IPS-18c (cell line): ENCODE data around the gene TXNDC5.

ENCODE experiments used
- H3K4me3 ChIP-seq: 2 replicates; pipeline ENCODE4 v1.7.0; 2013; ENCODE audit warnings: low read depth, mild to moderate bottlenecking, low read length, moderate library complexity; ENCODE audit not compliant: insufficient read depth
- H3K9me3 ChIP-seq: one replicate; pipeline ENCODE4 v1.6.1; 2013; ENCODE audit warnings: mild to moderate bottlenecking, low read length, moderate library complexity; ENCODE audit not compliant: control insufficient read depth, insufficient read depth

TXNDC5 gene

DNA sequence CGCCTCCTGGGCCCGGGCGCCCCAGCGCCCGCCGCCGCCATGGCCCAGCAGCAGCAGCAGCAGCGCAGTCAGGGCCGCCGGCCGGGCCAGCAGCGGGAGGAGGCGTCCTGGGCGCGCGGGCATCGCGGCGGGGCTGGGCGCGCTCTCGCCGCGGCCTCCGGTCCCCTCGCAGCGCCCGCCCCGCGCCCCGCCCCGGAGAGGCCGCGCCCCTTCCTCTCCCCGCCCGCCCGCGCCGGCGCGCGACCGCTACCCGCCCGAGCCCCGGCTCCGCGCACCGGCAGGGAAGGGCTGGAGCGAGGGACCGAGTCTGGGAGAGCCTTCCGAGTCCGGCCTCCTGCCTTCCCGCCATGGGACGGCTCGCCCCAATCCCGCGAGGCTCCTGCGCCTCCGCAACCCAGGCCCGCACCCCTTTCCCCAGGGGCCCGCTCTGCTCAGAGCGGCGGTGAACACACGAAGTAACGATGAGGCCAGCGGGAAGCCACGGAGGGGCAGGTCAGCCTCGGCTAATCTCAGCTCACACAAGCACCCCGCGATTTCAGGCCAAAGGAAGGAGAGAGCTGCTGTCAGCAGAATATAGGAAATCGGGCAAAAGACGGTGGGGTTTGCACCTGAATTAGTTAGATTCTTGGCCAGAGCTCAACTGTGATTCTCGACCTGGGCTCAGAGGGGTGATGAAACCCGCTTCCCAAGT is at the start of gene TXNDC5:
TXNDC5 (minus strand) TSS at position 135 of the 691 bp plus-strand sequence; CDS start at position 123, 12 bp downstream.
- Histone ChIP-seq H3K4me3 (peak within 1 kb of the TSS; percentile 78), H3K9me3 (no peaks in the 10 kb centered on the region)

DNA sequence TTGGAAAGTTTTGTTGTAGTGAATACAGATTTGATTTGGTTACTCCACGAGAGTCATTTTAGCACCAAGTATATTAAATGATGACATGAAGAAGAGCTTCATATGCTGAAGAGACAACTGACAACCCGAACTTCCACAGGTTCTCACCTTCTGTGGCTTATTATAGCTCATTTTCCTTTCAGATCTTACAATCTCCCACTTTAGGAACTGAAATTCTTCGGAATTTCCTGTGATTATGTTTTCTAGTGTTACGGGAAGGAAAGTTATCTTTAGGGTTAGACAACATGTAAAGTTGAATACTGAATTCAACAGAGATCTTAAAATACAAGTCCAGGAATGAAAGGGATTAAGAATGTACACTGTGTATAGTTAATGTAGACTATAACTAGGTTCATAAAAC is 49.6 kb upstream of the TXNDC5 start:
- H3K4me3 ChIP-seq = no peak overlapping the region
- H3K9me3 ChIP-seq = no peaks in the 10 kb centered on the region

DNA sequence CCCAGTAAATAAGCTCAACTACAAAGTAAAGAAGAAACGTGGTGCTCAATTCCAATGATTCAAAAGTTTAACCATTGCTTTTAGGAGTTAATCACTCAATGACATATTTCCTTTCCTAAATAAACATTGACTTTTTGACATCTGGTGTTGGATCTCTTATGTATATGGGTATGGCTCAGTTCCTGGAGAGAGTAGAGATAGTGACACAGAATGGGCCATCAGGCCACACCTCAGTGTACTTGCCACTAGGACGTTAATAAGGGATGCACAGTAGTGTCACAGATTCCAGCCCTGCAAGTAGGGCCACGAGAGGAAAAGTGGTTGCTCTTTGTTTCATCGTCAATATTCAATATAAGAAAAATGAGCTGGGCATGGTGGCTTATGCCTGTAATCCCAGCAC is 48.9 kb upstream of the TXNDC5 start:
- Histone ChIP-seq H3K4me3 (no peak overlapping the region), H3K9me3 (no peaks in the 10 kb centered on the region)

DNA sequence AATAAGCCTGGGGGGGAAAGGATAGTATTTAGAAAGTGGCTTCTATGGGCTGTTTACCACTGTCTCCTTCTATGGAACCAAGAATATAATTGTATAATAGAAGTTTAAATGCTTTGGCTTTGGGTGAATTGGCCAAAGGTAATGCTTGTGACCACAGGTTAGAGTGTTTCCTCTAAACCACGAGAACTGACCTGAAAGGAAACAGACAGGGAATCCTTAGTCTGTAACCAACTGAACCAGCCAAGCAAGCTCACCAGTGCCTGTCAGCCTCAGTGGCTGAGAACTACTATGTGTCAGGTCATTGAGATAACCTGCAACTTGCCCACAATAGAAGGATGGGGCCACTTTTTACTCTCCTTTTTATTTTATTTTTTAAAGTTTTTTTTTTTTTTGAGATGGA is 47.9 kb upstream of the TXNDC5 start:
- Histone ChIP-seq H3K9me3 (no peaks in the 10 kb centered on the region), H3K4me3 (no peak overlapping the region)

DNA sequence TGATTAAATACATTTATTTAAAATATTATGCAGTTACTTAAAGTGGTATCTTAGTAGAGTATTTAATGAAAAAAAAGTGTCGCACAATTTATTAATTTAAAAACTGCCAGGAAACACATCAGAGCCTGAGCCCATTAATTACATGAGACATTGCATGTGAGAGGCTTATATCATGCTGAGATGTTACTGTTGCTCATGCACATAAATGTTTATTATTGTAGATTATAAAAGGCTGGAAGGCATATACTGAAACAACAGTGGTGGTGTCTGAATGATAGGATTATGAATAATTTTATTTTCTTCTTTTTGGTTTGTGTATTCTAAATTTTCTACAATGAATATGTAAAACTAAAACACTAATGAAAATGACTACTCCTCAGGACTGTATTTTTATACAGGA is 45.7 kb upstream of the TXNDC5 start:
- Histone ChIP-seq H3K4me3 (no peak overlapping the region), H3K9me3 (no peaks in the 10 kb centered on the region)

DNA sequence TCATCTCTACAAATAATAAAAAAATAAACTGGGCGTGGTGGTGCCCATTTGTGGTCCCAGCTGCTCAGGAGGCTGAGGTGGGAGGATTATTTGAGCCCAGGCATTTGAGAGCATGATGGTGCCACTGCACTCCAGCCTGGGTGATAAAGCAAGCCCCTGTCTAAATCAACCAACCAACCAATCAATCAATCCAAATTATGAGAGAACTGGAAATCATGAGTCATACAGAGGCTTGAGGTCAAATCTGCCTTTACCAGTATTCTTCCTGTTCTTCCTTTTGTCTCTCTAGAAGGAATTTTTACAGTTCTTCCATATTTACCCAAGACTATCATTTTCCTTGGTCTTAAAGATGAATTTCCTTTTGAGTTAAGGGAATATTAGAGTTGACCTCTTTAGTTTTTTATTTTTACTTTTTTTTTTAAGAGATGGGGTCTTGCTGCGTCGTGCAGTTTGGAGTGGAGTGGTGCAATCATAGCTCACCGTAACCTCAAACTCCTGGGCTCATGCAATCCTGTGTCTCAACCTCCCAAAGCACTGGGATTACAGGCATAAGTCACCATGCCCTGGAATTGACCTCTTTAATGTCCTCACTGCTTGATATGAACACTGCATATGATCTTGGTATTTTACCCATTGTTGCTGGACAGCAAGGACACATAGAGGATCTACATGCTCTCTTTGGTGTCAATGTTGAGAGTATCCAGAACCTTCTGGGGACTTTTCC is 44.1 kb upstream of the TXNDC5 start:
- H3K9me3 ChIP-seq = no peaks in the 10 kb centered on the region
- H3K4me3 ChIP-seq = no peak overlapping the region

DNA sequence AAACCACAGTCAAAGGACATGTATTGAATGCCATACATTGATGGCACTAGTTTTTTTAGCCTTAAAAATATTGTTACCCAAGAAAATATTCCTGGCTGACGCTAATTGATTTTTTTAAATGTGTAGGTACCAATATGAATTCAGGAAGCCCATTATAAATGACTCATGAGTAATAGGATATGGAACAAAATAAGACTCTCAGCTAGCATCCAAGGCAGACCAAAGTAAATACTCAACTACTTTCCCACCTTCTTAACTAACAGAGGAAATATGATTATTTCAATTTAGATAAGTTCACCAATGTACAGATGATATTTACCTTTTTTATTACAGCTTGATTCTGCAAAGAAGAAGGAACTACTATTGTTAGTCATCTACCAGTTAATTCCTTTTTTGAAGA is 43.2 kb upstream of the TXNDC5 start:
- Histone ChIP-seq H3K4me3 (no peak overlapping the region), H3K9me3 (no peaks in the 10 kb centered on the region)

DNA sequence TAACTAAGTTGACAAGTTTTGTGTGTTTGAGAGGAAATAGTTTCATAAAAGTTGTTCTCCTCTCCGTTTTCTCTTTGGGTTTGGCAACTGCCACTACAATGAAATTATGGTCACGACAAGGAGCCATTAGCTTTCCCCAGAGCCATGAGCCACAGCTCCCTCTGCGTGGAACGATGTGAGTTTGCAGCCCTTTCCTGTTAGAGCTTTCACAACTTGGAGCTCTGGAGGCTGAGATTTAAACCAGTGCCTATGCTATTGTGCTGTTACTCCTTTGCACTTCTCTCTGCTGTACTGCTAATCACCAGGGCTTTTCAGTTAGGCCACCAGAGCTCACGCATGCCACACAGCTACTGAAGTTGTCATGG is 29.3 kb upstream of the TXNDC5 start:
- H3K9me3 ChIP-seq = no peaks in the 10 kb centered on the region
- H3K4me3 ChIP-seq = no peak overlapping the region

DNA sequence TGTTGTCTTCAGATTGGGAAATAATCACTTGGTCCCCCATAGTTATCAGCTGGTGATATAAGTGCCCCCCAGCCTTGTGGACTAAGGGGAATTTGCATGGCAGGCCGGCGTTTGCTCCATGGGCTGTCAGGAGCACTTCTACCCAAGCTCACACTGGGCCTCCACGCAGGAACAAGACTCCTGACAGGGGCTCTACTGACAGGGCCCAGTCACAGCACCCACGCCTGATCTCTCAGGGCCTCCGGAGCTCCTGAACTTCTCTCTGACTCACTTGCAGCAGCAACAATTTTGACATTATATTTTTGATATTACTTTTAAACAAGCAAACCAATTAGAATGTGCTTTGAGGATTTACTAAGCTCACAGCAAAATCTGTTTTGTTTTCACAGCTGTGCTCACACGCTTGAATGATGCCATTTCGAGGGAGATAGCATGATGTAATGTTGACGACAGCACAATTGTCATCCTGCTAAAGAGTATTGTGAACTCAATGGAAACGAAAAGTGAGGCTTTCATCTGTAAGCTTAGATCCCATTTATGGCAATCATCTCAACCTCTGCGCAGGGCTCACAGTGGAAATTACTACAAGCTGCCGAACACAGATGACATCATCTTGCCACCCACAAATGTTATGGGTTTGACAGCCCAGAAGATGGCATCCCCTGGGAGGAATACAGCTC is 28.7 kb upstream of the TXNDC5 start:
- H3K9me3 ChIP-seq = no peaks in the 10 kb centered on the region
- H3K4me3 ChIP-seq = no peak overlapping the region

DNA sequence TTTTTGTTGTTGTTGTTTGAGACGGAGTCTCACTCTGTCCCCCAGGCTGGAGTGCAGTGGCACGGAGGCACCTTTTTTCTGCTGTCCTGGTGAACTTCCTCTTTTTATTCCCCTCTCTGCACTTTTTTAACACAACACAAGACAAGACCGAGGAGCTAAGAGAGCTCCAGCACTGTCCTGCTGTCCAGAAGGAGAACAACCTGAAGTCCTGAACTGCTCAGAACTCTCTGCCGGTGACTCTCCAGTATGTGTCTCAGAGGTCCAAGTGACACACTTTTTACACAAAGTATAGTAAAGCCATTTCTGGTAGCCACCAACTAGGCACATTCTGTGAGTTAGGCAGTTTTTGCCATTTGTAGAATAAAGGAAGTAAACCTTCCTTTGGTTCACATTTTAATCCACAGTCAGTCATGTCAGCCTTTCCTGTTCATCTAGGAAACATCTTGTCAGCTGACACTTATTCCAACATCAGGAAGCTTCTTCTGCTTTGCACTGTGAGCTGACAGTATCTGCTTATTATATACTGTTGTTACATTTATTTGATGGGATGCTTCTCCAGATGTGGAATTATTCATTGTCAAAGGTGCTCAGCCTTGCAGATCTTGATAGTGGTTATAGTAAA is 28.1 kb upstream of the TXNDC5 start:
- no peak overlapping the region for H3K4me3 ChIP-seq

DNA sequence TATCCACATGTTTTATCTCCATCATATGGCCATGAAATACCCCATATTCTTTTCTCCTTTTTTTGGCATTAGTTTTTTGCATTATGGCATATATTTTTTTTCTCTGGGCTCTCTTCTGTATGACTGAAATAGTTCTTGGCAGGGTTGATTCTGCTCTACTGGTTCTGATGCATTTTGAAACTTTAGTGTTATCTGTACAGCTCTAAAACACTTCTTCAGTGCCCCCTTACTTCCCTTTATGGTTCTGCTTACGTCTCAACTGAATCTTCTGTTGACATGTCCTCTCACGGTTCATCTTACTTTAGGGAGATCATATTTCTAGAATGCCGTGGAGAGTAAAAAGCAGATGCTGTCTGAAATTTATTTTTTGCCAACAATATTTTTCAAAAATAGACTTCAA is 23.2 kb upstream of the TXNDC5 start:
- H3K4me3 ChIP-seq = no peak overlapping the region
- no peaks in the 10 kb centered on the region for H3K9me3 ChIP-seq

More for the DNA sequence above, 28.1 kb upstream of the TXNDC5 start:
- no peaks in the 10 kb centered on the region for H3K9me3 ChIP-seq

DNA sequence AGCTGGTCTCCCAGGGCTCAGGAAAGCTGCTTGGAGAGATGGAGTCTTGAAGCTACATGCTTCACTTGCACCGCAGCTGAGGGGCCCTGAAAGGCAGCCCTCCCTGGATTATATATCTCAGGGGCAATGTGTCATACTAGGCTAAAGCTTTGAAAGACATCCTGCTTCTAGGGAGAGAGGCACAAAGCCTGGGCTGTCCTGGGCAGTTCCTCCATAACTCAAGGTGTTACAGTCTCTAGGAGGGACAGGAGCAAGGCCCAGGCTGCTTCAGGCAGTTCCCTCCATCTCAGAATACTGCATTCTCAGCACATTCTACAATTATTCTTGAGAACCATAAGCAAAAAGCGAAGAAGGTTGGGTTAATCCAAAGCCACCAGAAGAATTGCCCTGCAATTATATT is 22.0 kb upstream of the TXNDC5 start:
- Histone ChIP-seq H3K4me3 (no peak overlapping the region), H3K9me3 (no peaks in the 10 kb centered on the region)

DNA sequence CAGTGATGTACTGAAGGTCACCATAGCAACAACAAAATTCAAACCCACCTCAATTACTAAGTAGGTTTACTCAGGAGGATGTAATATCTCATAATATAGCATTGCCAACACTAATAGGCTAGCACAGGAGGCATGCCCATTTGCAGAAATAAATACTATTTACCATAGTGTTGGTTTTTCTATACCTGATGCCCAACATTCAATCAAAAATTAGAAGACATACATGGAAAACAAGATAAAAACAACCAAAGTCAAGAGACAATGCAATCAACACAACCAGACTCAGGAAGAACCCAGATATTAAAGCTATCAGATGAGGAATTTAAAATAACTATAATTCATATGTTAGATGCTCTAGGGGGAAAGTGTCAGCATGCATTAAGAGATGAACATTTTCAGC is 14.3 kb upstream of the TXNDC5 start:
- Histone ChIP-seq H3K9me3 (no peaks in the 10 kb centered on the region), H3K4me3 (no peak overlapping the region)

DNA sequence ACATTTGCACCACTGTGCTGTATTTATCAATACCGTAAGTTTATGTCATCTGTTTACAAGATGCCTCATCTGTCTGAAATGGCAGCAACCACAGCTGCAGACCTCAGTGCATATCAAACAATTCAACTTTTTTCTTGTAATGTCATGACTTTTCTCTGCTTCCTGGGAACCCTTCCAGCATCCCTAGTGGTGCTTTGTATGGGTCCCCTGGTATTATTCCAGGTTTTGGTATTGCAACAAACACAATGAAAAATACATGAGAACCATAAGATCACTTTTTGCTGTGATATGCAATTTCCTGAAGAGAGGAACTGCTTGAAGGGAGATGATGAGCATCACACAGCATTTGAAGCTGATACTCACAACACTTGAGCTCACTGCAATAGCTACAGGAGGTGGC is 12.0 kb upstream of the TXNDC5 start:
- H3K9me3 ChIP-seq = no peaks in the 10 kb centered on the region
- H3K4me3 ChIP-seq = no peak overlapping the region

DNA sequence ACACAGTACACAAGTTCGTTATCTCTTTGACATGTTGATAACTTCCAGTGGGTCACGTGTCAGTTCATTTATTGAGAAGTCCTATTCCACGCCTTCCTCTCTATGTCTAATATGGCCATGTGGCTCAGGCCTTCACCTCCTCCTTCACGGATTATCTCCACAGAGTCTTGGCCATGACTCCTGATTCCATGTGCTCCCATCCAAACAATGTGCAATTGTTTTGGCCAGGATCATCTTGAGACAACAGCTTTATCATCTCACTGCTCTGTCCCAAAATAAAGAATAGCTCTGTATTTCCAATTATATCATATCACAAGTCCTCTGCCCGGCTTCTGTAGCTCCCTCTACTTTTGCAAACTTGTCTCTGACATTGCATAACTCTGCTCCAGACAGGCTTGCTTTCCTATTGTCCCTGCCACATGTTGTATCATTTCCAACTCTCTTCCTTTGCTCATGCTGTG is 11.1 kb upstream of the TXNDC5 start:
- Histone ChIP-seq H3K4me3 (no peak overlapping the region), H3K9me3 (no peaks in the 10 kb centered on the region)

DNA sequence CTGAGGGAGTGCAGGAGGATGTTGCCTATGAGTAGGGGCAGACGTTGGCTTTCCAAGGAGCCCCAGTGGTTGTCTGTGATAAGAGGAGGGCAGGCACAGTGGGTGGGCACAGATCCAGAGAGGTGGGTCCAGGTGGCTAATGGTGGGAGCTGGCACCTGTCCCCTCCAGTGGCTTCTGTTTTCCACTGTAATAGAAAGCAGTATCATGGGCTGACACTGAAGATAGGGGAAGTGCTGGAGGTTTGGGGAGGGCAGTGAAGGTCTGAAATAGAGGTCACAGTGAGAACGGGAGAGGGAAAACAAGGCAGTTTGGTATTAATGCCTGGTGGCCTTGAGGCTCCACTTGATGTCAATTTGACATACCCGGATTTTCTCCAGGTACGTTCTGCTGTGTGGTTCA is 10.5 kb upstream of the TXNDC5 start:
- no peaks in the 10 kb centered on the region for H3K9me3 ChIP-seq
- H3K4me3 ChIP-seq = no peak overlapping the region

DNA sequence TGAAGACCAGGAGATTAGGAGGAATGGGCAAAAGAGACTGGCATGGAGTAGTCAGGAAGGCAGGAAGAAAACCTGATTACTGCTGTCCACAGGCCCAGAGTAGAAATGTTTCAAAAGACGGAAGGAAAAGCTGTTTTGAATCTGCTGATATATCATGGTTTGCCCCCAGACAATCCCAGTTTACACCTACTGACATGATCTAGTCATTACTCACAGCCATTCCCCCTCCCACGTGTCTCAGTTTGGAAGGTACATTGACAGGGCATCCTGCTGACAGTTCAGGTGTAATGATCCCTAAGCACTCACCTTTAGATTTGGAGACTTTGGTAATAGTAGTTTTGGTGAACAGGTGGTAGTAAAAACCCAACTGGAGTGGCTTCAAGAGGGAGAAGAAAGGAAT is 9.8 kb upstream of the TXNDC5 start:
- no peak overlapping the region for H3K4me3 ChIP-seq
- no peaks in the 10 kb centered on the region for H3K9me3 ChIP-seq

DNA sequence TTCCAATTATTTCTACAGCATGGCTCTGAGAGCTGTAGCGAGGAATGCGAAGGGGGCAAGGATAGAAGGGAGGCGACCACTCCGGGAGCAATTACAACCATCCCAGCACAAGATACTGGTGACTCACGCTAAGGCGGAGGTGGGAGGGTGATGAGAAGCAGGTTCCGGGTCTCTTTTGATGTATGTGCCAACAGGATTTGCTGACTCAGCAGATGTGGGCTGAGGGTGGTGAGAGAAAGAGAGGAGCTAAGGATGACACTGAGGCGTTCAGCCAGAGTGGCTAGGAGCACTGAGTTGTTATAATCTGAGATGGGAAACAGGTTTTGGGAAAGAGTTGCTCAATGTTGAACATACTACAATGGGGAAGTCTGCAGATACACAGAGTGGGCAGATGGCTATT is 9.3 kb upstream of the TXNDC5 start:
- Histone ChIP-seq H3K9me3 (no peaks in the 10 kb centered on the region), H3K4me3 (no peak overlapping the region)
